K562 (cell line): ENCODE data around the gene COX6B1.

Source experiments
- FOXM1 ChIP-seq, 2 experiments: fragments of 450-650 bp in 1 of 2; sonication (generic) in 1 of 2; formaldehyde crosslinking in 1 of 2; IDR thresholded peaks; 2 replicates each; pipeline versions ENCODE4 v1.6.1 to v1.9.0; 2017 to 2022; ENCODE audit warnings: low read depth in 2 of 2, mild to moderate bottlenecking in 2 of 2, missing genetic modification reagents in 1 of 2, moderate library complexity in 1 of 2
- ILK ChIP-seq: fragments of 450-650 bp; IDR thresholded peaks from 2 replicates; pipeline ENCODE4 v1.6.1; 2016; ENCODE audit warnings: missing genetic modification characterization, low read depth, mild to moderate bottlenecking, missing compliant biosample characterization, moderate library complexity, borderline replicate concordance
- POLR2A ChIP-seq: fragments of 450-650 bp; conservative IDR thresholded peaks from 2 replicates; pipeline ENCODE4 v1.6.1; 2016
- RAD21 ChIP-seq, 2 experiments: fragments of 250-450 bp in 1 of 2; fragments of 450-650 bp in 1 of 2; sonication (Bioruptor Pico) in 1 of 2; formaldehyde crosslinking in 1 of 2; IDR thresholded peaks in 1 of 2; conservative IDR thresholded peaks in 1 of 2; 2 replicates each; pipeline versions ENCODE4 v1.4.0 to v1.8.0; 2020 to 2022; ENCODE audit warnings: mild to moderate bottlenecking in 2 of 2, moderate library complexity in 1 of 2
- SP2 ChIP-seq: IDR thresholded peaks from 2 replicates; pipeline ENCODE4 v1.6.1; 2011; ENCODE audit warnings: mild to moderate bottlenecking, low read depth, low read length, moderate library complexity; ENCODE audit not compliant: poor library complexity, severe bottlenecking; ENCODE audit errors: extremely low read depth
- YBX1 ChIP-seq: fragments of 450-650 bp; IDR thresholded peaks from 2 replicates; pipeline ENCODE4 v1.7.1; 2016; ENCODE audit warnings: mild to moderate bottlenecking
- ZNF24 ChIP-seq: fragments of 450-650 bp; IDR thresholded peaks from 2 replicates; pipeline ENCODE4 v1.6.1; 2016
- ZNF263 ChIP-seq: sonication (generic); formaldehyde crosslinking; IDR thresholded peaks from 2 replicates; pipeline ENCODE4 v1.8.0; 2022; ENCODE audit warnings: mild to moderate bottlenecking, missing genetic modification reagents, borderline replicate concordance
- TF ChIP-seq, protein P1 (sequence below): IDR thresholded peaks from 2 replicates; pipeline ENCODE4 v1.6.1; 2011; ENCODE audit warnings: borderline replicate concordance, low read depth, mild to moderate bottlenecking, moderate library complexity, low read length; ENCODE audit not compliant: insufficient read depth, poor library complexity, severe bottlenecking
- TF ChIP-seq, protein P2 (sequence below): fragments of 450-650 bp; IDR thresholded peaks from 2 replicates; pipeline ENCODE4 v1.6.1; 2016
- TF ChIP-seq, protein P3 (sequence below), 3 experiments: IDR thresholded peaks in 2 of 3; conservative IDR thresholded peaks in 1 of 3; 2 replicates each; pipeline ENCODE4 v1.5.1; 2011 to 2012; ENCODE audit warnings: low read length in 3 of 3, mild to moderate bottlenecking in 3 of 3, control low read depth in 2 of 3, improper control_type of control experiment in 1 of 3, inconsistent platforms in 1 of 3, low read depth in 1 of 3, mixed read lengths in 1 of 3, moderate library complexity in 1 of 3; ENCODE audit not compliant: insufficient read depth in 2 of 3

DNA sequence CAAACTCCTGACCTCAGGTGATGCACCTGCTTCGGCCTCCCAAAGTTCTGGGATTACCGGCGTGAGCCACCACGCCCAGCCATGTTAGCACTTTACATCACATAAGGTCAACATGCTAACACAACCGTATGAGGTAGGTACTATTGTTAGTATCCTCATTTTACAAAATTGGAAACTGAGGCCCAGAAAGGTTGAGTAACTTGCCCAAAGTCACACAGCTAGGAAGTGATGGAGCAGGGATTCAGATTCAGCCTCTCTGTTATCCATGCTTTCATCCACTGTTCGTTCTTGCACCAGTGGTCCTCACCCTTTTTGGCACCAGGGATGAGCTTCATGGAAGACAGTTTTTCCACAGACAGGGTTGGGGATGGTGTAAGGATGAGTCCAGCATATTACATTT is 8.6 kb downstream of the COX6B1 start:
- TF ChIP-seq FOXM1 (IDR thresholded peaks at IDR 0.05; ENCODE audit: low read depth): no peak
- TF ChIP-seq FOXM1 (CRISPR knock-in tag; IDR thresholded peaks at IDR 0.05; ENCODE audit: low read depth): no peak
- no peak for TF ChIP-seq POLR2A
- no peak for TF ChIP-seq RAD21 (CRISPR knock-in tag; conservative IDR thresholded peaks at IDR 0.05 in 1 of 2, IDR thresholded peaks at IDR 0.05 in 1 of 2)
- TF ChIP-seq SP2: no peak
- no peak for TF ChIP-seq ZNF24
- TF ChIP-seq, protein P1, sequence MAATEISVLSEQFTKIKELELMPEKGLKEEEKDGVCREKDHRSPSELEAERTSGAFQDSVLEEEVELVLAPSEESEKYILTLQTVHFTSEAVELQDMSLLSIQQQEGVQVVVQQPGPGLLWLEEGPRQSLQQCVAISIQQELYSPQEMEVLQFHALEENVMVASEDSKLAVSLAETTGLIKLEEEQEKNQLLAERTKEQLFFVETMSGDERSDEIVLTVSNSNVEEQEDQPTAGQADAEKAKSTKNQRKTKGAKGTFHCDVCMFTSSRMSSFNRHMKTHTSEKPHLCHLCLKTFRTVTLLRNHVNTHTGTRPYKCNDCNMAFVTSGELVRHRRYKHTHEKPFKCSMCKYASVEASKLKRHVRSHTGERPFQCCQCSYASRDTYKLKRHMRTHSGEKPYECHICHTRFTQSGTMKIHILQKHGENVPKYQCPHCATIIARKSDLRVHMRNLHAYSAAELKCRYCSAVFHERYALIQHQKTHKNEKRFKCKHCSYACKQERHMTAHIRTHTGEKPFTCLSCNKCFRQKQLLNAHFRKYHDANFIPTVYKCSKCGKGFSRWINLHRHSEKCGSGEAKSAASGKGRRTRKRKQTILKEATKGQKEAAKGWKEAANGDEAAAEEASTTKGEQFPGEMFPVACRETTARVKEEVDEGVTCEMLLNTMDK: no peak
- TF ChIP-seq YBX1: no peak
- TF ChIP-seq ILK (tag): no peak
- TF ChIP-seq, protein P2, sequence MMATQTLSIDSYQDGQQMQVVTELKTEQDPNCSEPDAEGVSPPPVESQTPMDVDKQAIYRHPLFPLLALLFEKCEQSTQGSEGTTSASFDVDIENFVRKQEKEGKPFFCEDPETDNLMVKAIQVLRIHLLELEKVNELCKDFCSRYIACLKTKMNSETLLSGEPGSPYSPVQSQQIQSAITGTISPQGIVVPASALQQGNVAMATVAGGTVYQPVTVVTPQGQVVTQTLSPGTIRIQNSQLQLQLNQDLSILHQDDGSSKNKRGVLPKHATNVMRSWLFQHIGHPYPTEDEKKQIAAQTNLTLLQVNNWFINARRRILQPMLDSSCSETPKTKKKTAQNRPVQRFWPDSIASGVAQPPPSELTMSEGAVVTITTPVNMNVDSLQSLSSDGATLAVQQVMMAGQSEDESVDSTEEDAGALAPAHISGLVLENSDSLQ: no peak
- TF ChIP-seq, protein P3, sequence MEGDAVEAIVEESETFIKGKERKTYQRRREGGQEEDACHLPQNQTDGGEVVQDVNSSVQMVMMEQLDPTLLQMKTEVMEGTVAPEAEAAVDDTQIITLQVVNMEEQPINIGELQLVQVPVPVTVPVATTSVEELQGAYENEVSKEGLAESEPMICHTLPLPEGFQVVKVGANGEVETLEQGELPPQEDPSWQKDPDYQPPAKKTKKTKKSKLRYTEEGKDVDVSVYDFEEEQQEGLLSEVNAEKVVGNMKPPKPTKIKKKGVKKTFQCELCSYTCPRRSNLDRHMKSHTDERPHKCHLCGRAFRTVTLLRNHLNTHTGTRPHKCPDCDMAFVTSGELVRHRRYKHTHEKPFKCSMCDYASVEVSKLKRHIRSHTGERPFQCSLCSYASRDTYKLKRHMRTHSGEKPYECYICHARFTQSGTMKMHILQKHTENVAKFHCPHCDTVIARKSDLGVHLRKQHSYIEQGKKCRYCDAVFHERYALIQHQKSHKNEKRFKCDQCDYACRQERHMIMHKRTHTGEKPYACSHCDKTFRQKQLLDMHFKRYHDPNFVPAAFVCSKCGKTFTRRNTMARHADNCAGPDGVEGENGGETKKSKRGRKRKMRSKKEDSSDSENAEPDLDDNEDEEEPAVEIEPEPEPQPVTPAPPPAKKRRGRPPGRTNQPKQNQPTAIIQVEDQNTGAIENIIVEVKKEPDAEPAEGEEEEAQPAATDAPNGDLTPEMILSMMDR (IDR thresholded peaks at IDR 0.05 in 2 of 3, conservative IDR thresholded peaks at IDR 0.05 in 1 of 3; ENCODE audit: insufficient read depth in 2 of 3, low read depth in 1 of 3, low read length in 3 of 3): no peak
- TF ChIP-seq ZNF263: no peak
